Right ventricle myocardium inferior (tissue), 1 donor: ENCODE results near the gene COL23A1. TPM values are rescaled to one million over a fixed set of nuclear protein-coding genes. Genes with fewer than 3 reads are reported as not detected.
A peak's percentile ranks its signal among the peaks of the same experiment; 100 is the strongest.
"Not testable (repeated sequence)": the region's sequence is repeated elsewhere in the genome, so short reads cannot be mapped to it uniquely, and the experiment has no call there.

ENCODE experiments used
- ATAC-seq: fragments of 200-7000 bp; cut with Tn5 transposase; one replicate; pipeline ENCODE4 v1.9.1; 2020; ENCODE audit warnings: mild to moderate bottlenecking, moderate library complexity
- DNase-seq: peaks from one replicate; pipeline ENCODE4 v3.0.0; 2021; ENCODE audit errors: missing footprints
- intact Hi-C: fragments of 100-400 bp; cut with DNase I; formaldehyde crosslinking; loops from one replicate; pipeline ENCODE4 v1.11.0; 2022
- total RNA-seq: library from RNA; stranded (reverse); fragmentation: NEBNext Ultra II Directional; extraction: Animal tissue kit (Norgen Biotek cat#: 25700); gene quantifications from one replicate; pipeline ENCODE4 v1.2.1, GENCODE V29; 2021
- donor health status: DM: no; HTN: yes; CAD: no; lungs with severe emphysema.

The COL23A1 gene
- total RNA-seq, 1 donor from 2014 or later, result 22.5 TPM

DNA sequence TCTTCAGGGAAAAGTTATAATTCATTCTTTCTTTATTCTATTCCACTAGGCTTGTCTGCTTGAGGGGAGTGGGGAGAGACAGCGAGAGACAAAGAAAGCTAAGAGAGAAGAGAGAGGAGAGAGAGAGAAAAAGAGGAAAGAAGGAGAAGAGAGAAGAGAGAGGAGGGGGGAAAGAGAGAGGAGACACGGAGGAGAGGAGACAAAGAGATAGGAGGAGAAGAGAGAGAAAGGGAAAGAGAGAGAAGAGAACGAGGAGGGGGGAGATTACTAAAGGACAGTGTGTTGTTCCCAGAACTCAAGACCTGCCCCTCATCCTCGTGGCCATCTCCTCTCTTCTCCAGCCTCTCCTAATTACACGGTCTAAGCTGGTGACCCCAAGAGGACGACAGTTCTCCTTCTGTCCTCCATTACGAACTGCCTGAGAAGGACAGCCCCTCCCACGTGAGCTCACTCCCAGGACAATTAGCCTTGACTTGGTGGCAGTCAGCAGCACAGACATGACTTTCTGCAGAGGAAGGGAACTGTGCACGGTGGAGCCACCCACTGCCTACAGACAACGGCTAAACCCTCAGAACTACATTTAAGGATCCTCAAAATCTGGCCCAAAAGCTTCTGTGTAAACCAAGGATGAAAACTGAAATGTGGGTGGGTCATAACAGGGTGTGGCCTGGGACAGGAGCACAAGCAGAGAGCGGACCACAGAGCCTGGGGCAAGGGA lies 99.1 kb downstream of the COL23A1 start:
- intact Hi-C loops, result no loop called here
- DNase-seq (no peak), ATAC-seq (no peak)

DNA sequence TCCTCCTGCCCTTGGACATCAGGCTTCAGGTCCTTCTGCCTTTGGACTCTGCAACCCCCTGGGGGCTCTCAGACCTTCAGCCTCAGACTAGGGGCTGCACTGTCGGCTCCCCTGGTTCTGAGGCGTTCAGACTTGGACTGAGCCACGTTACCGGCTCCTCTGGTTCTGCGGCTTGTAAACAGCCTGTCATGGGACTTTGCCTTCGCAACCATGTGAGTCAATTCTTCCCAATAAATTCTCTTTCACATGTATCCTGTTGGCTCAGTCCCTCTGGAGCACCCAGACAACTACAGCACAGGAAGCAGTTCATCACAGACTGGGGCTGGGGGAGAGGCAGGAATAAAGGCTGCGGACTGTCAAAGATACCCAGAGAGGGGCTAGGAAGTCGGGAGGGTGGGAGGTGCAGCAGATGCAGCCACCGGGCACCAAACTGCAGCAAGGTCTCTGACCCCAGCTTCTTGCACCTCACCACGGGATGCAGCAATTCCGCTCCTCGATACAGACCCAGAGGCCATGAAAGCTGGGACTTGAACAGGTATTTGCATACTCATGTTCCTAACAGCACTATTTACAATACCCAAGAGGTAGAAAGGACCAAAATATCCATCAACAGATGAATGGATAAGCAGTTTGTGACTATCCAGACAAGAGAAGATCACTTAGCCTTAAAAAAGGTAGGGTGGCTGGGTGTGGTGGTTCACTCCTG lies 100.8 kb downstream of the COL23A1 start:
- DNase-seq (no peak), ATAC-seq (no peak)

DNA sequence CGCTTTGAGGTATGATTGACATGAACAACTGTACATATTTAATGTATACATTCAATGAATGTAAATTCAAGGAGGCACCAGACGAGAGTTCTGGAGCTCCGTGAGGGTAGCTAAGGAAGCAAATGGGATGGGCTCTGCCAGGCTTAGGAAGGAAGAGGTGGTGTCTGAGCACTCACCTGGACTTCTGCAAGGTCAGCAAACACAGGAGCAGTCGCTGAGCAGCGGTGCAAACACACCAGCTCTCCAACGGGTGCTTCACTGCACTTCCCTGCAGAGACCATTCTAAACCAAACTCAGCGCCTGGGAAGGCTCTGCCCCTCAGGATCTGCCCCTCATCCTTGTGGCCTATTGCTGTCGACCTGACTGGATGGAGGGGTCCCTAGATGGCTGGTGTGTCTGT lies 101.5 kb downstream of the COL23A1 start:
- intact Hi-C loops, result no loop called here
- DNase-seq (no peak), ATAC-seq (no peak)

More for the DNA sequence above, 100.8 kb downstream of the COL23A1 start:
- intact Hi-C loops, result no loop called here

DNA sequence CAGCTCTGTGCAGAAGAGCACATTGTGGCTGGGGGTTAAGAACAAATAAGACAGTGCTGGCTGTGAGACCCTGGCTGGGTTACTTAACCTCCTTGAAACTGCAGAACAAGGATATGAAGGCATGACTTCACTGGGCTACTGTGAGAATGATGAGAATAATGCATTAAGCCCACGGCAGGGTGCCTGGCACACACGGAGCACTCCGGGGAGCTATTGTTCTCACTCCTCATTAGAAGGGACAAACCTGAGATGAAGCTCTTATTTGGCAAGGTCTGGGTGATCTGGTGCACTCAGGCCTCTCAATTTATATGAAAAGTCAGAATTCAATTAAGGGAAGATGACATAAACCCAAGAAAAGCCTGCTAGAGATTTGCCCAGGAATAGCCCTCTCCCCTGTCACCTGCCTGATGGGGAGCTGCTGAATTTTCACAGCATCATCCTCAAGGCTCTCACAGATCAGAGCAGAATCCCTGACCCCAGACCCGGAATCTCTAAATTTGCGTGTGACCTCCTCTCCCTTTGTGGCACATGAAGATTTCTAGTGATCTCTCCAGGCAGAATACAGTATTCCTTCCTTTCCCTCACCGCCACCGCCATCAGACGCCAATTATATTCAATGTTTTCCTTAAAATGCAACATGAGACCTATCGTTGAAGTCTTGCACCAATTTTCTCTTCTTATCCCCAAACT lies 102.1 kb downstream of the COL23A1 start:
- intact Hi-C loops, result no loop called here
- no peak for DNase-seq
- ATAC-seq, result no peak

DNA sequence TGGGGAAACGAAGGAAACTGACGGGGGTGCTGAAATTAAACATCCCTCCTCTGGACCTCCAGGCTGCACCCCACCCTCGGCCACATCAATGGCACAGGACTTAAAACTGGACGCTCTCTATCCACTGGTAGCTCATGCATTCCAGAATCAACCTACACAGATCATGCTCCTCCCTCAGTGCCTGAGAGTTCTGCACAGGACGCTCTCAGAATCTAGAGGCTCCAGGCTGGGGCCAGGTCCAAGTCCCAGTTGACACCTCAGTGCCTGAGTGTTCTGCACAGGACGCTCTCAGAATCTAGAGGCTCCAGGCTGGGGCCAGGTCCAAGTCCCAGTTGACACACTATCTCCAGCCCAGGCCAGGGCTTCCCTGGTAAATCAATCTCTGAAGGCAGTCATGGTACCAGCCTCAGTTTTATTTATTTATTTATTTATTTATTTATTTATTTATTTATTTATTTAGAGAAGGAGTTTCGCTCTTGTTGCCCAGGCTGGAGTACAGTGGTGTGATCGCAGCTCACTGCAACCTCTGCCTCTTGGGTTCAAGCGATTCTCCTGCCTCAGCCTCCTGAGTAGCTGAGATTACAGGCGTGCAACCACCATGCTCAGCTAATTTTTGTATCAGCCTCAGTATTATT lies 103.2 kb downstream of the COL23A1 start:
- intact Hi-C loops, DNase-seq: not testable (repeated sequence)
- peak; percentile 91 for ATAC-seq

DNA sequence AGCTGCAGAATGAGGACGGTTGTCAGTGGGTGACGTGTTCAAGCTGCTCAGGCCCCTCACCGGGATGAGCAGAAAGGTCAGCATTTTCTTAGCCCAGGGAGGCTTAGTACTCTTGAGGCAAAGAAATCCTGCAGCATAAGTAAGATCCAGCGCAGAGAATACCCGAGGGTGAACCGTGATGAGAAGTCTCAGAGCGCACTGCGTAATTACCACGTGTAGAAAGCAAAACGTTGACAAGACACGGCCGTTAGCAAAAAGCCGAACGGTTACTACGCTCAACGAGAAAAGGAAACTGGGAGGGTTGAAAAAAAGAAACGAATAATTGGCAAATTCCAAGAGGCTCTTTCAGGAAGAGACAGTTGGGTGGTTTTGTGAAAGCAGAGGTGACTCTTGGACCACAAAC lies 104.0 kb downstream of the COL23A1 start:
- ATAC-seq, result no peak
- DNase-seq, result no peak
- intact Hi-C loops, result no loop called here

DNA sequence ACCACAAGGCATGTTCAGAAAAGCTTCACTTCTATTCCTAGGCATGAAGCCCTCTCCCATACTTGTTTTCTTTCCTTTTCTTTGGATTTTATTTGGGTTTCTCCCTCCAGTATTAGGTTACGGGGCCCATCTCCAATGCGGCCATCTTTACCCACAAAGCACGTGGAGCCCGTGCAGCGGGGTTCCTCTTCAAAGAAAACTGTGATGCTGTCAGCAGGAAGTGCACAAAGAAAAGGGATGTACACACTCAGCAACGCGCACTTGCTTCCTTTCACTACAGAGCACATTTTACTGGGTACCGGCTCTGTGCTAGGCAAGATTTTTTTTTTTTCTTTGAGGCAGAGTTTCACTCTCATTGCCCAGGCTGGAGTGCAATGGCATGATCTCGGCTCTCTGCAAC lies 106.6 kb downstream of the COL23A1 start:
- intact Hi-C loops, result no loop called here
- ATAC-seq, result peak; percentile 46
- peak; percentile 84 for DNase-seq

DNA sequence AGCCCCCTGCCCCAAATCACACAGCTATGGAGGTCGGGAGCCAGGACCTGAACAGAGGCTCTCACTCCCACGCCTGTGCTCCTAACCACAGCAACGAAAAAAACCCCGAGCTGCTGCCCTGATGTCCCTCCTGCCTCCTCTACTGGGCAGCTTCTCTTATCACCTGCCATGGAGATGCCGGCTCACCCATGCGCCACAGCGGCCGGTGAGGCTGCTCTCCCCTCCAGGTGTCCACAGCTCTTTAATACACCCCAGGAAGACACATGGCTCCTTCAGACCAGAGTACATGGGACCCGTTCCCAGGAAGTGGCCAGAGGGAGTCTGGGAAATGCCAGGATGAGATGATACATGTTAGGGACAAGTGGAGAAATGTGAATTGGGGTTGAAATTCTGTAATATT lies 110.9 kb downstream of the COL23A1 start:
- DNase-seq (no peak), ATAC-seq (no peak)
- intact Hi-C loops, result no loop called here

DNA sequence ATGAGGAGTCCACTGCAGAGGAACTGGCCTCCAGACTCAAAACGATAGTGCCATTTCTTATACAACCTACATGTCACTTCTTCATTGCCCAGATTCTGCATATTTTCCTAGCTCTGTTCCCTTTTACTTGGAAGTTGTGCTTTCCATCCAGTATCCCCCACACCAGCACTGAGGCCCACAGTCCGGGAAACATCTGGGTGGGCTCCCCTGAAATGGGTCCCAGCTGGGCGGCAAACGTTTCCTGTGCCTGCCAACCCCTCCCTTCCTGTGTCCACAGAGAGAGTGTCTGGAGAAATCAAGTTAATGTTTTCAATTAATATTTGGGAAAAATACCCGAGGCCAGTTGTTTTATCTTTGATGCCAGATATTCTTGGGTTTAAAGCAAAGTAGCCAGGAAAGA lies 111.8 kb downstream of the COL23A1 start:
- no peak for ATAC-seq
- no peak for DNase-seq
- intact Hi-C loops, result no loop called here

DNA sequence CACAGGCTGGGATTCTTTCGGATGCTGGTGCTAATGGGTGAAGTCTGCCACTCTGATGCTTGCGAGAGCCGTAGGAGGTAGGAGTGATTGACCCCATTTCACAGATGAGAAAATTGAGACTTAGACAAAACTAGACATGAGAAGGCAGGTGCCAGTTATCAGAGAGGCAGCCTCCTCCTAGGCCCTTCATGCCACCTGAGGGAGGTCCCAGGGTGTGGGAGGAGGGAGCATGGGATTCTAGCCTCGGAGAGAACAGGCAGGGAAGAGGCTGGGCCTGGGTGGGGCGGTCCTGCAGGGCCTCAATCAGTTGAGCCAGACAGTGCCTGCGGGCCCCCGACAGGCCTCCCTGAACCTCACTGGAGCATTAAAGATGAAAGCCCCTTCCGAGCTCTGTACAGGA lies 112.4 kb downstream of the COL23A1 start:
- intact Hi-C loops, result no loop called here
- DNase-seq (no peak), ATAC-seq (no peak)

DNA sequence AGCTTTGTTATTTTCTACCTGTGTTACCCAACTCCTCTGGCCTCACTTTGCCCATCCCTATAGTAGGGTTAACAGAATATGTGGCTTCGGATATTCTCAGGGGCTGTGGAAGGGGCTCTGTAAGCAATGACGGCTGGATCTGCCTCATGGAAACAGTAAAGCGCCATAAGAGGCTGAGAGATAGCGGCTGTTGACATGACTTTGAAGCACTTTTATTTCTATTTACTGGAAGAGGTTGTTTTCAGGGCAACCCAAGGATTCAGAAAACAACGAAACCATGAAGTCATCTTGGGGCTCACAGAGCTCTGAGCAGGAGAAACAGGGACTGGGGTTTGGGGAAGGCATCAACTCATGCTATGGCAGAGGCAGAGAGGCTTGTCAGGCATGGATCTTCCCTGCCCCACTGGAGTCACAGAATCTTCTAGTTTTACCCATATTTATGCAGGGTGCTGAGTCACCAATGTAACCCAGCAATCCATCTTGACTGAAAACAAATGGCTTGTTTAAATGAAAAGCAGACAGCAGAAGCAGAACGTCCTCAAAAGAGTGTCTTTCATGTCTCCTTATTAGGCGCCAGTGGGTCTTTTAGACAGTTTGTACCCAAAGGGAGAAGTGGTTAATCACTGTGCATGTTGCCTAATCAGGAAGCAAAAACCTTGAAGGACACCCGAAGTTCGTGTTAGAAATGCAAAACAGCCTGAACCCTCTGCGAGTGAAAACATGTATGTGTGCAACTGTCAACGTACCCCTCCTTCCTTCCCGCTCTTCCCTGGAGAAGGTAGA lies 113.0 kb downstream of the COL23A1 start:
- DNase-seq, result no peak
- intact Hi-C loops, result no loop called here
- ATAC-seq, result peak; percentile 20

DNA sequence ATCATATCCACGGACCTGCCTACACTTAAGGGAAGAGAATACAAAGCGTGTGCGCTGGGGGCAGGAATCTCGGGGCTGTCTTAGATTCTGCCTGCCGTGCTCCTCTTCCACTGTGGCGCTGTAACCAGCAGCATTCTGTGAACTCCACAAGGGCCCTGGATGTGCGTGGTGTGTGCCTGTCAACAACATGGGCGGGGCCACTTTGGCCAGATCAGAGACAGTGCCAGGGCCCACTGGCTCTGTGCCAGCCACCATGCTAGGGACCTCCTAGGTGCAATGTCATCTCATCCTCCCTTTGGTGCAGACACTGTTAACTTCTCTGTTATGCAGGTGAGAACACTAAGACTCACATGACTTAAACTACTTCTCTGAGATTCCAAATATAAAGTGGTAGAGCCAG lies 113.7 kb downstream of the COL23A1 start:
- ATAC-seq (no peak), DNase-seq (no peak)
- intact Hi-C loops, result no loop called here

DNA sequence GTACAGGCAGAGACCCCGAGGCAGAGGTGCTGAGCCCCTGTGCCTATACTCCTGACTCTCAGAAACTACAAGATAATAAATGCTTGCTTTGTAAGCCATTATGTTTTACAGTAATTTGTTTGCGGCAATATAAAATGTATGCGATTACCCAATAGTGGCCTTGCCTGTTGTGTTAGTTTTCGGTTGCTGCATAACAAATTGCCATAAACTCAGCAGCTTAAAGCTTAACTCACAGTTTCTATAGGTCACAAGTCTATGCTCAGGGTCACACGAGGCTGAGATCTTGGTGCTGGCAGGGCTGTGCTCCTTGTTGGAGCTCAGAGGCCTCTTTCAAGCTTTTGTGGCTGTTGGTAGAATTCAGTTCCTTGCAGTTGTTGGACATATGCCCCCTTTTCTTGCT lies 114.8 kb downstream of the COL23A1 start:
- DNase-seq, result no peak
- ATAC-seq, result no peak
- intact Hi-C loops, result no loop called here

DNA sequence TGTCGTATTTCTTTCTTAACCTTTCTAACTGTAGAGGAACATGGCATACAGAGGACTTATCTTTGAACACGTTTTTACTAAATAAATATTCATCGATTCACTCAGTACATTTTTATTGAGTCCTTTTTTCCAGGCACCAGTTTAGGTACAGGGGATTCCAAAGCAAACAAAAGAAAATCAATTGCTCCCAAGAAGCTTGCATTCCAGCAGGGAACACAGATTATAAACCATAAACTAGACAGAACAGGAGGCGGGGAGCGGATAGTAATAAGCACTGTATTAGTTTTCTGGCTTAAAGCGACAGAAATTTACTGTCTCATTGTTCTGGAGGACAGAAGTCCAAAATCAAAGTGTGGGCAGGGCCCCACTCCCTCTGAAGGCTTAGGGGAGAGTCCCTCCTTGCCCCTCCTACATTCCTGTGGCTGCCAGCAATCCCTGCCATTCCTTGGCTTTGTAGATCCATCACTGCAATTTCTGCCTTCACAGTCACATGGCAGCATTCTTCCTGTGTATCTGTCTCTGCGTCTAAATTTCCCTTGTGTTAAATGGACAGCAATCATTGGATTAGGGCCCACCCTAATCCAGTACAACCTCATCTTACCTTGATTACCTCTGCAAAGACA lies 115.5 kb downstream of the COL23A1 start:
- intact Hi-C loops, result no loop called here
- DNase-seq, result no peak
- ATAC-seq, result no peak

DNA sequence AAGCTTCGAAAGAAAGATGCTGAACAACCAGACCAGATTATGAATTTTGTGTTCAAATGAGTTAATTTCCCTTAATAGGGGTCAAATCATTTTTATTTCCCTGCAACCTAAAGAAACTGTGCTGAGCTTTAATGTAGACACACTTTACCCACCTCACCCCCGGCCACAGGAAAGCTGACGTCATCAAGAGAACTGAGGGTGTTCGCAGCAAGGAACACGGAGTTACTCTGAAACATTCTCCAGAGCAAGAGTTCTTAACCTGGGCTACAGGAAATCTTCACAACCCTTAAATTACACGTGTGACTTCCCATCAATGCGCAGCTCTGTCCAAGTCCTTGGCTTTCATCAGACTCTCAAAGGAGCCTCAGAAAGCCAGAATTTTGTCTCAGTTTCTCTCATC lies 116.3 kb downstream of the COL23A1 start:
- DNase-seq (no peak), ATAC-seq (no peak)
- intact Hi-C loops, result no loop called here

DNA sequence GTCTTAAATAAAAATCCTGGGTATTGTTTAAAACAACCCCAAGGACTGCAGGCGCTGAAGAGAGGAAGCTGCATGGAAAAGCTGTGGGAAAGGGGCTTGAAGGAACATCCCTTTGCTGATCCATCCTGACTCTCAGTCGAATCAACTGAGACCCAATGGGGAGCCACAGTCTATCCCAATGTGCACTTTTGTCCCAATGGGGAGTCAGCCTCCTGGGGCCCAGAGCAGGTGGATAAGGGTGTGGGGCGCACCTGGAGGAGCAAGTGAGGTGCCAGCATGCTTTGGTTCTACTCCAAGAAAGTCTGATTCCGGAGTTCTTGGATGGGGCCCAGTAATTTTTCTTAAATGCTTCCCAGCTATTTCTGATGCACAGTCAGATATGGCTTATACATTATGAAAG lies 118.1 kb downstream of the COL23A1 start:
- intact Hi-C loops, result no loop called here
- no peak for DNase-seq
- ATAC-seq, result no peak

DNA sequence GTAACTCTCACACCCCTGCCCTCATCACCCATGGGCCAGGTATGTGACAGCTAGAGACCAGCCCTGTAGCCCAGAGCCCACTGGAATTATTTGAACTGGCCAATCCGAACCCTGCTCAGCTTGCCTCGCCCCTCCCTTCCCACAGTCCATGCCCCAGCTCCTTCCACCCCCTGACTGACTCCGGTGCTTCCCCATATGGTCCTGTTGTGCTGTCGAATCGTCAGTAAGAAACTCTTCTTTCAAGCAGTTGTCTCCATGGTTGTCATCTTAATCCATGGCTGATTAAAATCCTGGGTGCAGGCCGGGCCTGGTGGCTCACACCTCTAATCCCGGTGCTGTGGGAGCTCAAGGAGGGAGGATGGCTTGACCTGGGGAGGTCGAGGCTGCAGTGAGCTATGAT lies 118.5 kb downstream of the COL23A1 start:
- ATAC-seq, result no peak
- no peak for DNase-seq
- intact Hi-C loops, result no loop called here

DNA sequence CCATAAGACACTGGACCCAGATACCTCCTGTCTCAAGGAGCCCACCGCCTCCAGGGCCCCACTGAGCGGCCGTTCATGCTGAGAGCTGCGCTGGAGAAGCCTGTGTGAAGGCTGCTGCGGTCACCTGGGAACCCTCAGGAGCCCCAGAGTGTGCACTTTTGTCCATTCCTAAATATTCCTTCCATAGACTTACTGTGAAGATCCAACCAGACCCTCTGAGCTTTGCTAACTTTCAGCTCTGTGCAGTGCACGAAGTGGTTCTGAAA lies 119.5 kb downstream of the COL23A1 start:
- DNase-seq, result no peak
- ATAC-seq, result no peak
- intact Hi-C loops, result no loop called here
